Motor neuron (in vitro differentiated cells): Measurements from ENCODE around the gene TMEM214. TPM values are rescaled to one million over a fixed set of nuclear protein-coding genes. Genes with fewer than 3 reads are reported as not detected.

ENCODE experiments used
- ATAC-seq, 8 experiments: fragments of 200-7000 bp; cut with Tn5 transposase; replicated peaks in 6 of 8; 2 replicates each; pipeline ENCODE4 v1.8.0; 2021; ENCODE audit warnings: mild to moderate bottlenecking in 8 of 8, moderate library complexity in 8 of 8
- H3K27ac ChIP-seq, 2 donors: fragments of 250-450 bp; sonication (Bioruptor Pico); 2 replicates each; pipeline ENCODE4 v1.9.0; 2021; ENCODE audit warnings: antibody characterized with exemption in 2 of 2, mild to moderate bottlenecking in 2 of 2, moderate library complexity in 1 of 2
- H3K4me1 ChIP-seq, 2 donors: fragments of 250-450 bp; sonication (Bioruptor Pico); replicated peaks in 1 of 2; 2 replicates each; pipeline ENCODE4 v1.6.1; 2021; ENCODE audit warnings: antibody characterized with exemption in 2 of 2, mild to moderate bottlenecking in 2 of 2, moderate library complexity in 1 of 2
- H3K4me3 ChIP-seq, 5 donors: fragments of 250-450 bp; sonication (Bioruptor Pico); 2 replicates each; pipeline ENCODE4 v1.9.0; 2021; ENCODE audit warnings: antibody characterized with exemption in 5 of 5, mild to moderate bottlenecking in 5 of 5, moderate library complexity in 4 of 5
- WGBS, 10 experiments: fragments of 450-650 bp; shearing (Covaris generic); methylation state at CpG; one replicate each; pipeline ENCODE4 v1.0.0; 2022; 5-methylcytosine and 5-hydroxymethylcytosine counted together
- in situ Hi-C, 9 experiments: fragments of 400-800 bp; cut with MboI; loops; one replicate each; pipeline ENCODE4 v1.15.0; 2021; ENCODE audit warnings: low sequenced_read_pairs in 9 of 9, low pct_unique_long_range_greater_than_20kb in 2 of 9; ENCODE audit not compliant: unreplicated experiment in 9 of 9
- total RNA-seq, 8 experiments: library from RNA; unstranded; fragments of 300-600 nt; gene quantifications; 2 replicates each; pipeline versions ENCODE4 v1.2.3 to v1.2.4, GENCODE V29; 2022

TMEM214 gene, protein sequence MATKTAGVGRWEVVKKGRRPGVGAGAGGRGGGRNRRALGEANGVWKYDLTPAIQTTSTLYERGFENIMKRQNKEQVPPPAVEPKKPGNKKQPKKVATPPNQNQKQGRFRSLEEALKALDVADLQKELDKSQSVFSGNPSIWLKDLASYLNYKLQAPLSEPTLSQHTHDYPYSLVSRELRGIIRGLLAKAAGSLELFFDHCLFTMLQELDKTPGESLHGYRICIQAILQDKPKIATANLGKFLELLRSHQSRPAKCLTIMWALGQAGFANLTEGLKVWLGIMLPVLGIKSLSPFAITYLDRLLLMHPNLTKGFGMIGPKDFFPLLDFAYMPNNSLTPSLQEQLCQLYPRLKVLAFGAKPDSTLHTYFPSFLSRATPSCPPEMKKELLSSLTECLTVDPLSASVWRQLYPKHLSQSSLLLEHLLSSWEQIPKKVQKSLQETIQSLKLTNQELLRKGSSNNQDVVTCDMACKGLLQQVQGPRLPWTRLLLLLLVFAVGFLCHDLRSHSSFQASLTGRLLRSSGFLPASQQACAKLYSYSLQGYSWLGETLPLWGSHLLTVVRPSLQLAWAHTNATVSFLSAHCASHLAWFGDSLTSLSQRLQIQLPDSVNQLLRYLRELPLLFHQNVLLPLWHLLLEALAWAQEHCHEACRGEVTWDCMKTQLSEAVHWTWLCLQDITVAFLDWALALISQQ
- total RNA-seq: 10 to 100 TPM; 11.8 to 44.1 (median 30.1) TPM

DNA sequence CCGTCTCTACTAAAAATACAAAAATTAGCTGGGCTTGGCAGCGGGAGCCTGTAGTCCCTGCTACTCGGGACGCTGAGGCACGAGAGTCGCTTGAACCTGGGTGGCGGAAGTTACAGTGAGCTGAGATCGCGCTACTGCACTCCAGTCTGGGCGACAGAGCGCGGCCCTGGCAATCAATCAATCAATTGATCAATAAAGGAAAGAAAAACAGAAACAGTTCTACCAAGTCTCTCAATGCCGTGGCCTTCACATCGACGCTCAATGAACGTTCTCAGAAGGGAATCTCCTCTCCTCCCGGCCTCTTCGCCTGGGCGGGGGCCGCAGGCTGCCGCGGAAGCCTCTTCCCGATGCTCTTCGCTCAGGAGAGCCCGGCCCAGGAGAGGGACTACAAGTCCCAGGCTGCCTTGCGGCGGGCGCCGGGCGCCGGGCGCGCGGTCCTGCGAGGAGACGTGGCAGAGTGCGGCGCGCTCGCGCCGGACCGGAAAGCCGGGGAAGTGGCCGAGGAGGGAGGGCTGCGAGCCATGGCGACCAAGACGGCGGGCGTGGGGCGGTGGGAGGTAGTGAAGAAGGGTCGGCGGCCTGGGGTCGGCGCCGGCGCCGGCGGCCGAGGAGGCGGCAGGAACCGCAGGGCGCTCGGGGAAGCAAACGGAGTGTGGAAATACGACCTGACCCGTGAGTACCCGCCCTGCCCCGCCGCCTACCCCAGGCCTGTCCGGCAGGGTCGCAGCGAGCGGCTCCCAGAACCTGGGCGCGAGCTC is at the start of gene TMEM214:
Gene TMEM214 (plus strand): TSS at position 471 of the 758 bp plus-strand sequence. CDS start 51 bp downstream, at position 522.
- Histone ChIP-seq H3K27ac (peak within 1 kb of the TSS; percentile 78 to 91), H3K4me1 (peaks cover 10 to 12% of the 10 kb centered on the region in 2 donors), H3K4me3 (peak within 1 kb of the TSS; percentile 52 to 94 (median 81))
- 0 to 15% (median 0%) methylated on average over 1 to 10 of the region's 76 CpGs; no CpG with 5 or more reads in 5 of the 10 experiments for WGBS, 10 experiments
- ATAC-seq: peak; percentile 97 to 99 (median 98)
- in situ Hi-C loops: loop anchor here in 1 of 9 experiments (25.0 kb wide), 1 partner anchor 195 kb away; the partner anchor contains the start of gene DPYSL5

DNA sequence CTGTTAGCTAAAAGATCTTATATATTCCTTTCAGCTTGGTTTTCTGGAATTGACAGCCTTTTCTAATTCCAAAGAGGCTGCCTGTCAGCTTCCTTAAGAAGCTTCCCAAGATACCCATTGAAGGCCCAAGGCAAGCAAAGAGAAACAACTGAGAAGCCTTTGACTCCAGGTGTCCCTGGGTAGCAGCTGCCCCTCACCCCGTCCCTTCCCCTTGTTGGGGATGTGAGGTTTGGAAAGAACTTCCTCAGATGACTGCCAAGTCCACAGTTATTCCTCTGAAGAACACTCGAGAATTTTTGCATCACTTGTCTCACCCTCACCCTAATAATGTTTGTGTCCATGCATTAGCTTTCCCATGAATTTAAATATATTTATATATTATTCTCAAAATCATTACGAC is 49.0 kb upstream of the TMEM214 start:
- H3K4me3 ChIP-seq: no peak overlapping the region
- H3K4me1 ChIP-seq: no peaks in the 10 kb centered on the region
- no peak overlapping the region for H3K27ac ChIP-seq
- WGBS, 10 experiments: 0 to 100% (median 72%) methylated on average over 1 to 3 of the region's 3 CpGs; no CpG with 5 or more reads in 1 of the 10 experiments
- in situ Hi-C loops: no loop called here
- ATAC-seq: no peak

DNA sequence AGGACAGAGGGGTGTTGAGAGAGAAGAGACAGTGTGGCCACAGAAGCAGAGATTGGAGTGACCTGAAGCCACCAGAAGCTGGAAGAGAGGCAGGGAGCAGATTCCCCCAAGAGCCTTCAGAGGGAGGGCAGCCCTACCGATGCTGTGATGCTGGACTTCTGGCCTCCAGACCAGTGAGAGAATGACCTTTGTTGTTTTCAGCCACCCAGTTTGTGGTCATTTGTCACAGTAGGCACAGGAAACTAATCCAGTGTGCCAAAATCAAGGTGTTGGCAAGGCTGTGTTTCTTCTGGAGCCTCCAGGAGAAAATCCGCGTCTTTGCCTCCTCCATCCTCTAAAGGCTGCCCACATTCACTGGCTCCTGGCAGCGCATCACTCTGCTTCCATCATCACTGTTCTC is 47.0 kb upstream of the TMEM214 start:
- Histone ChIP-seq H3K27ac (no peak overlapping the region), H3K4me1 (no peaks in the 10 kb centered on the region), H3K4me3 (no peak overlapping the region)
- no peak for ATAC-seq
- in situ Hi-C loops: no loop called here
- WGBS, 10 experiments: 60 to 100% (median 96%) methylated on average over 1 to 4 of the region's 4 CpGs; no CpG with 5 or more reads in 4 of the 10 experiments

DNA sequence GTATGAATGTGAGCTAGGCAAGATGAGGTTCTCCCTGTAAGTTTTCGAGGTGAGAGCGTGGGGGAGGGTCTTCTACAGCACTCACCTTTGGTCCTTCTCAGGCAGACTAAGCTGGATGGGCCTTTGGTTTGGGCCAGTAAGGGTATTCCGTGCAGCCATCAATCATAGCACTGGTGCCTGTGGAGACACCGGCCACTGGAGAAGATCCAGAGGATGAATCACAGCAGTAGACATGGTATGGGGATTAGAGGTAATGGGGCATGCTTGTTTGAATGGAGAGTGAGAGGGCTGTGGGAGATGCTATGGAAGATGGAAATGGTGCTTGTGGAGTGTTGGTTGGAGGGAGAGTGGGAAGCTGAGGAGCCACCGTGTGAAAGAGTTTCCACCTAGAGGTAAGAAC is 46.2 kb upstream of the TMEM214 start:
- in situ Hi-C loops: no loop called here
- no peak overlapping the region for H3K27ac ChIP-seq
- no peak overlapping the region for H3K4me3 ChIP-seq
- 48 to 100% (median 92%) methylated on average over 1 to 5 of the region's 5 CpGs; no CpG with 5 or more reads in 1 of the 10 experiments for WGBS, 10 experiments
- peaks cover 0 to 2% of the 10 kb centered on the region in 2 donors for H3K4me1 ChIP-seq
- no peak for ATAC-seq

DNA sequence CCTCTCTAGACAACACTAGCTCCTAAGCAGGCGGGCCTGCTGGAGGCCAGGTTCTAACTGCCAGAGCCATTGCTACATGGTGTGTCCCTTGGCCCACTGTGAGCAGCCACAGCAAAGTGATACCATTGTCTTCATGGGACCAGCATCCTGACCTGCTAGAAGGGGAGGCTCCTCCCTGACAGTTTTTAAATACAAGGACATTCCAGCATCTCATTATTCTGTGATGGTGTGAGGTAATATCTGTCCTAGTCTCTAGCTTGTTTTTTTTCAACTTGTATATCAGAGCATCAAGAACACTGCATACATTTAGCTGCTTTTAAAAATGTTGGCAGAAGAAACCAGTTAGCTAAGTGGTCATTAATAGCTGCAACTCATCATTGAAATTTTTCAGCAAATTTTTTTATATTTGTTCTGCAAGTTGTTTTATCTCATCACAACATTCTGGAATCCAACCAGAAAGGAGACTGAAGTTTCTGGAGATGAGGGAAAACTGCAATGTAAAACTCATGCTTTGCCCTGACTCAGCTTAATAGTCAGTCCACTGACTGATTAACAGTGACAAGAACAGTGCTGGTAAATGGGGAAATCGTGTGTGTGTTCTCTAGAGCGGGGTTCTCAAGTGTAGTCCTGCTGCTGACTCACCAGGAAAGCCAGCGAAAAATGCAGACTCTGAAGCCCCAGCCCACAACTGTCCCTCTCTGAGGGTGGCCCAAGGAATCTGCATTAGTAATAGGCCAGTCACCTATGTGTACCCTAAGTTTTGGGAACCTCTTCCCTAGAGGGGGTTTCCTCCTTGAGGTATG is 44.5 kb upstream of the TMEM214 start:
- in situ Hi-C loops: no loop called here
- H3K27ac ChIP-seq: no peak overlapping the region
- peak in 3 of 8 experiments; percentile 7 to 90 (median 84) for ATAC-seq
- peaks cover 0 to 5% of the 10 kb centered on the region in 2 donors for H3K4me1 ChIP-seq
- 0 to 71% (median 40%) methylated on average over 1 to 3 of the region's 4 CpGs; no CpG with 5 or more reads in 6 of the 10 experiments for WGBS, 10 experiments
- H3K4me3 ChIP-seq: no peak overlapping the region

DNA sequence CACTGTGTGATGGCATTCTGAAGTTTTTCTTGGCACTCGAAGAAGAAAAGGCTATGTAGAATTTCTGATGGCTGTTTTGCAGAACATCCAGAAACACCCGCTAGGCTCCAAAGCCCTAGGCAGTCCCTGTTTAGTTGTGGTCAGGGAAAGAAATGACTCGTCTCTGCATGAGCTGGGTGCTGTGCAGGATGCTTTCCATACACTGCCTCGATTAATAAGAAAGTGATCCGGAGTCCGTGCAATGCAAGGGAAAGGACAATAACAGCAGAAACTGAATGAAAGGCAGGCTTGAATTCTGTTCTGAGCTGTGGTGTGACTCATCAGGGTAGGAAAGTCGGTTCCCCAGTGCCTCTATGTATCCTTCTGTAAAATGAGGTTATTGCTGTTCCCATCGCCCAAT is 43.6 kb upstream of the TMEM214 start:
- WGBS, 10 experiments: 17 to 100% (median 75%) methylated on average over 1 to 8 of the region's 8 CpGs
- peak in 5 of 8 experiments; percentile 20 to 57 (median 28) for ATAC-seq
- in situ Hi-C loops: no loop called here
- Histone ChIP-seq H3K27ac (no peak overlapping the region), H3K4me3 (no peak overlapping the region), H3K4me1 (peaks cover 0 to 5% of the 10 kb centered on the region in 2 donors)

DNA sequence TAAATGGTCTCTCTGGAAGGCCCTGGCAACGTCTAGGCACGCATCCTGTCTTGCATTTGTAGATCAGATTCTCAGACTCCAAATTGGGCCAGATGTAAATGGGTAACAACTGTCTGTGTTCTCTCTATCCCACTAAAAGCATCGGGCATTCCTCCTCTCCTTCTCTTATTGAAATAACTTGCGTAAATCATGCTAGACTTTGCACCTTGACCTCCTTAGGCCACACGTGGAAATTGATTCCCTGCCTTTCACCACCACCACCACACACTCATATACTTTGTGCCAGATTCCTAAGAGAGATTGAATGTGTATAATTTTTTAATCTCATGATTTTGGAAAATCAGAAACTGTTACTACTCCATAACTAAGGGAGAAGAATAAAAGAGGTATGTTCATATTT is 41.0 kb upstream of the TMEM214 start:
- Histone ChIP-seq H3K27ac (no peak overlapping the region), H3K4me1 (peaks cover 0 to 5% of the 10 kb centered on the region in 2 donors), H3K4me3 (no peak overlapping the region)
- in situ Hi-C loops: no loop called here
- ATAC-seq: no peak
- 51 to 76% (median 61%) methylated on average over 3 to 5 of the region's 5 CpGs; no CpG with 5 or more reads in 3 of the 10 experiments for WGBS, 10 experiments

DNA sequence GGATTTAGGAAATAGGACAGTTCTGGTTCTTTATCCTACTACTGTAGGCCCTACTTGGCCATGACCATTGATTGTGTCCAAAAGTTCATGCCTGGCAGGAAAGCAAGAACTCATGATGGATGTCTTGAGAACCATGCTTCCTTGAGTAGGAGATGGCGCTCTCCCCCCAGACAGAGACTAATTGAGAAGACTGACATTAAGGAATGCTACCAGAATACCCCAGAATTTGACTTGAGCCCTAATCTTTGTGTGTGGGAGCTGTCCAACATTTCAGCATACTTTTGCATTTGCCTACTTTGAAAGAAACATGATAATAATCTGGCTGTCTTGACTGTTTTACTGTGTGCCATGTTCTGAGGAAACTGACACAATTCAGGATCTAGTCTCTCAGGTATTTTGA is 39.0 kb upstream of the TMEM214 start:
- Histone ChIP-seq H3K4me3 (no peak overlapping the region), H3K27ac (no peak overlapping the region), H3K4me1 (peaks cover 0 to 5% of the 10 kb centered on the region in 2 donors)
- in situ Hi-C loops: no loop called here
- 0 to 86% (median 54%) methylated on average over 1 of the region's 1 CpG; no CpG with 5 or more reads in 6 of the 10 experiments for WGBS, 10 experiments
- ATAC-seq: no peak

DNA sequence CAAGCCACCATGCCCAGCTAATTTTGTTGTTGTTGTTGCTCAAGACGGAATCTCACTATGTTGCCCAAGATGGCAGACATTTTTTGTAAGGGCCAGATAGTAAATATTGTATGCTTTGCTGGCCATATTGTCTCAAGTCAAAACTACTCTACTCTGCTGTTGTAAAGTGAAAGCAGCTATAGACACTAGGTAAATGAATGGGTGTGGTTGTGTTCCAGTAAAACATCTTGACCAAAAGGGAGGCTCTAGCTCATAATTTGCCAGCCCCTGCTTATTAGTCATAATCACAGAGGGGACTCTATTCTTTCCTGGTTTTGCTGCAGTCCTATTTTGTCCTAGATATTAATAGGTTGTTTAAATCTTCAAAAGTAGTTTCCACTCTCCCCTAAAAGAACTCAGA is 37.8 kb upstream of the TMEM214 start:
- Histone ChIP-seq H3K4me3 (no peak overlapping the region), H3K27ac (no peak overlapping the region), H3K4me1 (peaks cover 0 to 5% of the 10 kb centered on the region in 2 donors)
- ATAC-seq: peak in 2 of 8 experiments; percentile 81 to 82
- in situ Hi-C loops: no loop called here
- 0 to 100% (median 86%) methylated on average over 1 of the region's 1 CpG; no CpG with 5 or more reads in 5 of the 10 experiments for WGBS, 10 experiments

DNA sequence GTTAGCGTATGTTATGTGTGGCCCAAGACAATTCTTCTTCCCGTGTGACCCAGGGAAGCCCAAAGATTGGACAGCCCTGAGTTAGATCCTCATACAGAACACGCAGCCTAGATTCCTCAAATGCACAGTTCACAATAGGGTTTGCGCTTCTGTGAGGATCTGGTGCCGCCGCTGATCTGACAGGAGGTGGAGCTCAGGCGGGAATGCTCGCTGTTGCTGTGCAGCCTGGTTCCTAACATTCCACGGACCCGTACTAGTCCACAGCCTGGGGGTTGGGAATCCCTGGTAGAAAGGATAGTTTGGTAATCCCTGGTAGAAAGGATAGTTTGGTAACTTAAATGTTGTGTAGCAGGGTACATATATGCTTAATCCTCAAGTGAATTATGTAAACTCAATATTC is 35.4 kb upstream of the TMEM214 start:
- H3K27ac ChIP-seq: no peak overlapping the region
- in situ Hi-C loops: no loop called here
- no peak for ATAC-seq
- WGBS, 10 experiments: 29 to 87% (median 71%) methylated on average over 1 to 10 of the region's 10 CpGs; no CpG with 5 or more reads in 3 of the 10 experiments
- H3K4me1 ChIP-seq: no peaks in the 10 kb centered on the region
- no peak overlapping the region for H3K4me3 ChIP-seq

DNA sequence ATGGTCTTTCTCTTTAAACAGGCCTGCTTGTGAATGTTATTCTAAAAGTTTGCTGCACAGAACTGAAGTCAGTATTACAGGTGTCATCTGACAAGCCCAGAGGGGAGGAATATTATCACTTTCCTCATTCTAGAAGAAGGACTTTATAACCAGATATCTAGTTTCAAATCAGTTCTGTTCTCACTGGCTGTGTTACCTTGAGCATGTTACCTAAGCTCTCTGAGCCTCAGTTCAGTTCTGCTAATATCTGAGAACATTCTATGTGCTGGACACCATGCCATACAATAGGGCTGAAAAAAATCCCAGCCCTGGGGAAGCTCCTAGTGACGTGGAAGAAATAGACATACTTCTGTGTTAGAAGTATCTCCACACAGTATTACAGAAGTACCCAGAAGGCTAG is 34.4 kb upstream of the TMEM214 start:
- in situ Hi-C loops: no loop called here
- H3K4me1 ChIP-seq: no peaks in the 10 kb centered on the region
- H3K27ac ChIP-seq: no peak overlapping the region
- H3K4me3 ChIP-seq: no peak overlapping the region
- 29 to 100% (median 80%) methylated on average over 1 of the region's 1 CpG; no CpG with 5 or more reads in 3 of the 10 experiments for WGBS, 10 experiments
- no peak for ATAC-seq

DNA sequence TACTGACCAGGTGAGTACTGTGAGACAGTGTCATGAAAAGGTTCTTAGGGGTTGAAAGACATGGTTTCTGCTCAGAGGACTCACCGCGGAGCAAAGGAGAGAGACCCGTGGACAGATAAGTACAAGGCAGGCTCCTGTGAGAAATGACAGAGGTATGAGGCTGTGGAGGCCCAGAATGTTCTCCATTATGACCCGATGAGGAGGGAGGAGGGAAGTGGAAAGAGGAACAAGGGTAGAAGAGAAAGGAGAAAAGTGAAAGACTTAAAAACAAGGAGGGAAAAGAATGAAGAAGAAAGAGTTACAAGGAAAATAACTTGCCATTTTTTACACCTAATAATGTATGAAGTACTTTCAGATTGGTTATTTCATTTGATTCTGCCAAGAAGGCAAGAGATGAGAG is 32.5 kb upstream of the TMEM214 start:
- H3K4me3 ChIP-seq: no peak overlapping the region
- WGBS, 10 experiments: 60 to 100% (median 88%) methylated on average over 2 to 4 of the region's 4 CpGs; no CpG with 5 or more reads in 1 of the 10 experiments
- in situ Hi-C loops: loop anchor here in 1 of 9 experiments (25.0 kb wide), 1 partner anchor 163 kb away; the partner anchor contains the start of gene DPYSL5
- no peak overlapping the region for H3K27ac ChIP-seq
- H3K4me1 ChIP-seq: no peaks in the 10 kb centered on the region
- no peak for ATAC-seq
